Suprapubic skin (tissue), 4 donors: ENCODE data around the gene MIPEP. TPM values are rescaled to one million over a fixed set of nuclear protein-coding genes. Genes with fewer than 3 reads are reported as not detected.

Experiments used
- DNase-seq, 2 donors: peaks; one replicate each; pipeline ENCODE4 v3.0.0-alpha.2; 2019; ENCODE audit warnings: low spot score in 2 of 2
- H3K27ac ChIP-seq: fragments of 200-600 bp; sonication (generic); one replicate; pipeline ENCODE4 v1.5.1; 2019
- H3K27me3 ChIP-seq: fragments of 200-600 bp; sonication (generic); one replicate; pipeline ENCODE4 v1.5.1; 2019
- H3K36me3 ChIP-seq: fragments of 200-600 bp; sonication (generic); one replicate; pipeline ENCODE4 v1.5.1; 2019
- H3K4me1 ChIP-seq: fragments of 200-600 bp; sonication (generic); one replicate; pipeline ENCODE4 v1.5.1; 2019
- H3K4me3 ChIP-seq: fragments of 200-600 bp; sonication (generic); one replicate; pipeline ENCODE4 v1.5.1; 2019; ENCODE audit warnings: mild to moderate bottlenecking
- H3K9me3 ChIP-seq: fragments of 200-600 bp; sonication (generic); one replicate; pipeline ENCODE4 v1.5.1; 2019
- EP300 ChIP-seq: sonication (generic); formaldehyde crosslinking; IDR thresholded peaks from one replicate; pipeline ENCODE4 v1.6.1; 2017; ENCODE audit warnings: antibody characterized with exemption
- POLR2A ChIP-seq, 2 donors: fragments of 450-650 bp; IDR thresholded peaks; one replicate each; pipeline ENCODE4 v1.6.1; 2017; ENCODE audit warnings: antibody characterized with exemption in 2 of 2, mild to moderate bottlenecking in 2 of 2, moderate library complexity in 2 of 2
- POLR2AphosphoS5 ChIP-seq, 3 donors: sonication (generic); formaldehyde crosslinking; IDR thresholded peaks; one replicate each; pipeline ENCODE4 v1.6.1; 2017; ENCODE audit warnings: antibody characterized with exemption in 3 of 3
- whole genome bisulfite sequencing: methylation state at CpG from one replicate; pipeline ENCODE4 v1.1.5; 2018; 5-methylcytosine and 5-hydroxymethylcytosine counted together
- total RNA-seq, 4 donors: library from RNA; depleted of rRNA; stranded (reverse); fragments of >200 nt; gene quantifications; one replicate each; pipeline ENCODE4 v1.1.0, GENCODE V29; 2016
- TF ChIP-seq, protein P1 (sequence below), 2 donors: fragments of 200-600 bp in 1 of 2; fragments of 450-650 bp in 1 of 2; sonication (generic) in 1 of 2; IDR thresholded peaks; one replicate each; pipeline ENCODE4 v1.5.1; 2016 to 2019; ENCODE audit warnings: antibody characterized with exemption in 2 of 2, mild to moderate bottlenecking in 1 of 2, moderate library complexity in 1 of 2

MIPEP gene
- total RNA-seq, 4 donors from 2014 or later = 26.3 to 51.4 (median 37.6) TPM

DNA sequence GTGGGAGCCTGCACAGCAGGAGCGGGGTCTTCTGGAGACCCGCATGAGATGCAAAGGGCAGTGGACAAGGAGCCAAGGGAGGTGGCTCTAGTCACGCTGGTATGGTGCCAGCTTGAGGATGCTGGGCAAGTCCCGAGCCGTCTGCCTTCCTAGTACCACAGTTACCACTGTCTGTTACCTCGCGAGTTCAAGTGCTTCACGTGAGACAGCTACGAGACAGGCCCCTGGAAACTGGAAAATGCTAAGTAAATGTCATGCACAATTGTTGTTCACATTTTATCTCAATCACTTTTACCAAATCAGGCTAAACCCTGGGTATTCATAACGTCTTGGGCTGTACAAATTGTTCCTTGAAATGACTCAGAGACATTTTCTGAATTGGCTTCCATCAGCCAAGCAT, 163.3 kb downstream of the MIPEP start:
- WGBS = 62% methylated on average over 10 of the region's 10 CpGs
- TF ChIP-seq POLR2AphosphoS5 (IDR thresholded peaks at IDR 0.05) (no peak), EP300 (no peak), POLR2A (IDR thresholded peaks at IDR 0.05) (no peak)
- TF ChIP-seq, protein P1, sequence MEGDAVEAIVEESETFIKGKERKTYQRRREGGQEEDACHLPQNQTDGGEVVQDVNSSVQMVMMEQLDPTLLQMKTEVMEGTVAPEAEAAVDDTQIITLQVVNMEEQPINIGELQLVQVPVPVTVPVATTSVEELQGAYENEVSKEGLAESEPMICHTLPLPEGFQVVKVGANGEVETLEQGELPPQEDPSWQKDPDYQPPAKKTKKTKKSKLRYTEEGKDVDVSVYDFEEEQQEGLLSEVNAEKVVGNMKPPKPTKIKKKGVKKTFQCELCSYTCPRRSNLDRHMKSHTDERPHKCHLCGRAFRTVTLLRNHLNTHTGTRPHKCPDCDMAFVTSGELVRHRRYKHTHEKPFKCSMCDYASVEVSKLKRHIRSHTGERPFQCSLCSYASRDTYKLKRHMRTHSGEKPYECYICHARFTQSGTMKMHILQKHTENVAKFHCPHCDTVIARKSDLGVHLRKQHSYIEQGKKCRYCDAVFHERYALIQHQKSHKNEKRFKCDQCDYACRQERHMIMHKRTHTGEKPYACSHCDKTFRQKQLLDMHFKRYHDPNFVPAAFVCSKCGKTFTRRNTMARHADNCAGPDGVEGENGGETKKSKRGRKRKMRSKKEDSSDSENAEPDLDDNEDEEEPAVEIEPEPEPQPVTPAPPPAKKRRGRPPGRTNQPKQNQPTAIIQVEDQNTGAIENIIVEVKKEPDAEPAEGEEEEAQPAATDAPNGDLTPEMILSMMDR (IDR thresholded peaks at IDR 0.05) = no peak
- H3K27ac ChIP-seq = peak overlapping the region; percentile 79
- no peaks in the 10 kb centered on the region for H3K27me3 ChIP-seq
- no peaks in the 10 kb centered on the region for H3K36me3 ChIP-seq
- H3K9me3 ChIP-seq = no peaks in the 10 kb centered on the region
- peaks cover 55% of the 10 kb centered on the region for H3K4me1 ChIP-seq
- no peak for DNase-seq
- no peak overlapping the region for H3K4me3 ChIP-seq

DNA sequence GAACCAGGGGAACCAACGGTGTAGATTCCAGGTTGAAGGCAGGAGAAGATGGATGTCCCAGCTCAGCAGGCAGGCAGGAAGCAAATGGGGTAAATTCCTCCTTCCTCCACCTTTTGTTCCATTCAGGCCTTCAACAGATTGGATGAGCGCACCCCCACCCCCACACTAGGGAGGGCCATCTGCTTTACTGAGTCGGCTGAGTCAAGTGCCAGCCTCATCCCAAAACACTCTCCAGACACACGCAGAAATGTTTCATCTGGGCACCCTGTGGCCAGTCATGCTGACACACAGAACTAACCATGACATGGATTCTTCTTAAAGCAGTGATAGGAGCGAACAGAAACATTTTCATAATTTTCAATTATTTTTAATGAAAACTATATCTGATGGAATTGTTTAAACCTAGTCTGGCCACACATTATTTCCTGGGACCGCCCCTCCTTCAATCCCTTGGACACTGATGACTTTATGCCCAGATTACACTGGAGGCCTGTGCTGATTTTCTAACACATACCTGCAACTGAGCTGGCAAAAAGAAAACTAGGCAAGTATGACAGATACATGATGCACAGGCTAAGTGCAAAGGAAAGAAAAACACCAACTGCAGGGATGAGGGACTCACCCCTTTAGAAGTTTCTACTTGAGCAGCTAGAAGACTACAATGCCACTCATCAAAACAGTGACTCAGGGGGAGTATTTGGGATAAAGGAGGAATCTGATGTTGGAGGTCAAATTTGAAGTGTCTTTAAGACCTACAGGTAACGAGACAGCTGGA, 164.8 kb downstream of the MIPEP start:
- Histone ChIP-seq H3K4me1 (peaks cover 48% of the 10 kb centered on the region), H3K36me3 (no peaks in the 10 kb centered on the region), H3K27ac (peak overlapping the region; percentile 79), H3K27me3 (no peaks in the 10 kb centered on the region), H3K9me3 (no peaks in the 10 kb centered on the region), H3K4me3 (no peak overlapping the region)
- no peak for TF ChIP-seq POLR2A (IDR thresholded peaks at IDR 0.05)
- no peak for TF ChIP-seq POLR2AphosphoS5 (IDR thresholded peaks at IDR 0.05)
- TF ChIP-seq EP300 = no peak
- TF ChIP-seq, protein P1 (IDR thresholded peaks at IDR 0.05) = no peak
- DNase-seq = no peak
- WGBS = 80% methylated on average over 7 of the region's 7 CpGs

DNA sequence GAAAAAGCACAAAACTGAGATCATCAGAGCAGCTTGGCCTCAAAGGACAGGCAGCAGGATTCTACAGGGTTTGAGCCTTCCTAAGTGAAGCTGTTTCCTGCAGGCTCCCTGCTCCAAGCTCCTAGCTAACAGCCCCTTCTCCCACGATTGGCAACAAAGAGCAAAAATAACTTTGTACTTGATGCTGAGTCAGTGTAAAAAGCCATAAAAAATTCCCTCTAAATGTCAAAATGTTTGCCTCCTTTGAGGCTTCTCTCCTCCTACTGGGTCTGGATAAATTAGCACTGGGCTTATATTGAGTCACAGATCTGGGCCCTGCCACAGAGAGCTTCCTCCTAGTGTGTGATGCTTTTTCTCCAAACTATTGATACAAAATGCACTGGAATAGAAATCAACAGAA, 165.7 kb downstream of the MIPEP start:
- Histone ChIP-seq H3K4me1 (peaks cover 48% of the 10 kb centered on the region), H3K4me3 (no peak overlapping the region), H3K9me3 (no peaks in the 10 kb centered on the region), H3K27me3 (no peaks in the 10 kb centered on the region), H3K27ac (peak overlapping the region; percentile 27), H3K36me3 (no peaks in the 10 kb centered on the region)
- WGBS = 33% methylated on average over 1 of the region's 1 CpG
- no peak for TF ChIP-seq EP300
- TF ChIP-seq, protein P1 (IDR thresholded peaks at IDR 0.05) = no peak
- no peak for TF ChIP-seq POLR2A (IDR thresholded peaks at IDR 0.05)
- no peak for TF ChIP-seq POLR2AphosphoS5 (IDR thresholded peaks at IDR 0.05)
- DNase-seq = no peak

DNA sequence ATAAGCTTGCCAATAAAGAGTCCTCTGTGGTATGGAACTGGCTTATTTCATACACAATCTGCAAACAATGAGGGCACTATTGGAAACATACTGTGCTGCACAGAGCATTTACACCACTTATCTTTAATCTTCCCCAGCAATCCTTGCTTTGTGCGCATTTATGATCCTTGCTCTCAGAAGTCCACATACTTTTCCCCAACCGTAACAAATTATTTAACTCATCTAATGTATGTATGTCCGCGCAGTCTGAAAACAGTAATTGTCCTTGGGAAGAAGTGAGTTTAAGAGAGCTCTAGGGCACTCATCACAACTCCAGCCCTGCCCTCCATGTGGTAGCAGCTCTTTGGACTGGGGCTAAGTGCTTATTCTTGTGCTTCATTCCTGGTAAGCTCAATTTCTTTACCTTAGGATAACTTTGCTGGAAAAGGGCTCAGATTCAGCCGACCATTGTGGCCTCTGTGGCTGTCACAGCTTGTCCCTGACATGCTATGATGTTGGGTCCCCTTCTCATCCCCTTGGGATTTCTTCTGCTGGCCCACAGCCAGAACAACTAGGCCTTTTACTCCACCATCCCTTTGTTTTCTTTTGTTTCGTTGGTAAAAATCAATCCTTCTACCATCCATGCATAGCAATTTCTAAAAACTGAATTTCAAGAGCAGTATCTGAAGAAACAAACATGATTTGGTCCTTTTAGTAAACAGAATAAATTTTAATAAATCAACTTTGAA, 166.3 kb downstream of the MIPEP start:
- Histone ChIP-seq H3K4me1 (peaks cover 51% of the 10 kb centered on the region), H3K27me3 (no peaks in the 10 kb centered on the region), H3K9me3 (no peaks in the 10 kb centered on the region), H3K4me3 (no peak overlapping the region), H3K27ac (peak overlapping the region; percentile 27), H3K36me3 (no peaks in the 10 kb centered on the region)
- WGBS = 88% methylated on average over 6 of the region's 6 CpGs
- TF ChIP-seq POLR2A (IDR thresholded peaks at IDR 0.05) (no peak), POLR2AphosphoS5 (IDR thresholded peaks at IDR 0.05) (no peak), EP300 (no peak)
- TF ChIP-seq, protein P1 (IDR thresholded peaks at IDR 0.05) = no peak
- DNase-seq = no peak

DNA sequence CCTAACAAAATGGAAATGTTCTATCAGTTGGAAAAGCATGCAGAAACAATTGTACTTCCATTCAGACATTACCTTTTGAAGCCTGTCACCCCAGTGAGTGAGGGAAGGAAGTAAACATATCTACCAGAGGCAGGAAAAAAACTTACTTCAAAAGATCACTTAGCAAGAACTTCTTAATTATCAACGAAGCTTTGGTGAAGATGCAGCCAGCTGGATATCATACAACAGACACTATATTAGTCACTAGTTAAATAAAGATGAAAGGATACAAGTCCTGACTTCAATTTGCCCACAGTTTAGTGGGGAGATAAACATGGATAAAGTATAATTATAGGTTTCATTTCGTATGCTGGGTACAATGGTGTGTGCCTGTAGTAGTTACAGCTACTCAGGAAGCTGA, 170.2 kb downstream of the MIPEP start:
- 22% methylated on average over 2 of the region's 2 CpGs for WGBS

More for the DNA sequence above, 170.2 kb downstream of the MIPEP start:
- H3K27me3 ChIP-seq = no peaks in the 10 kb centered on the region
- H3K4me1 ChIP-seq = peaks cover 32% of the 10 kb centered on the region
- H3K4me3 ChIP-seq = no peak overlapping the region
- peak overlapping the region; percentile 33 for H3K27ac ChIP-seq
- H3K9me3 ChIP-seq = no peaks in the 10 kb centered on the region
- DNase-seq = no peak
- no peak for TF ChIP-seq POLR2A (IDR thresholded peaks at IDR 0.05)
- no peak for TF ChIP-seq EP300
- H3K36me3 ChIP-seq = no peaks in the 10 kb centered on the region
